SKM-1 treated with dmso at 0.1 percent for 144 hours (cell line): ENCODE measurements around the gene NNT.

ENCODE experiments used
- DNase-seq: peaks from one replicate; lab custom pipeline; 2025; ENCODE audit not compliant: unreplicated experiment; lab: John Stamatoyannopoulos, UW

Gene NNT

GRCh38 chr5:43622074-43622473 lies 19.1 kb downstream of the NNT start:
- no peak for DNase-seq

GRCh38 chr5:43623048-43623680 lies 20.2 kb downstream of the NNT start:
- no peak for DNase-seq

GRCh38 chr5:43627028-43627427 lies 24.0 kb downstream of the NNT start:
- DNase-seq = peak; percentile 46

- peak; percentile 68 for DNase-seq
Measured at GRCh38 chr5:43631182-43631910, 28.4 kb downstream of the NNT start.

GRCh38 chr5:43634621-43635020 lies 31.6 kb downstream of the NNT start:
- DNase-seq = peak; percentile 16

- DNase-seq = no peak
Measured at GRCh38 chr5:43635374-43635773, 32.4 kb downstream of the NNT start.

- DNase-seq = no peak
Measured at GRCh38 chr5:43636076-43636475, 33.1 kb downstream of the NNT start.

GRCh38 chr5:43637416-43637815 lies 34.4 kb downstream of the NNT start:
- no peak for DNase-seq

- DNase-seq = no peak
Measured at GRCh38 chr5:43638107-43638506, 35.1 kb downstream of the NNT start.

- DNase-seq = no peak
Measured at GRCh38 chr5:43638546-43638945, 35.6 kb downstream of the NNT start.

- no peak for DNase-seq
Measured at GRCh38 chr5:43639566-43639965, 36.6 kb downstream of the NNT start.

GRCh38 chr5:43642428-43642827 lies 39.4 kb downstream of the NNT start:
- DNase-seq = no peak

- no peak for DNase-seq
Measured at GRCh38 chr5:43643327-43643726, 40.3 kb downstream of the NNT start.

- no peak for DNase-seq
Measured at GRCh38 chr5:43643750-43644149, 40.8 kb downstream of the NNT start.

GRCh38 chr5:43646992-43647391 lies 44.0 kb downstream of the NNT start:
- DNase-seq = no peak

- no peak for DNase-seq
Measured at GRCh38 chr5:43647789-43648188, 44.8 kb downstream of the NNT start.

- no peak for DNase-seq
Measured at GRCh38 chr5:43648499-43649124, 45.6 kb downstream of the NNT start.

- DNase-seq = no peak
Measured at GRCh38 chr5:43649256-43649655, 46.3 kb downstream of the NNT start.

- DNase-seq = no peak
Measured at GRCh38 chr5:43652537-43653302, 49.7 kb downstream of the NNT start.

- DNase-seq = no peak
Measured at GRCh38 chr5:43658509-43658908, 55.5 kb downstream of the NNT start.

- no peak for DNase-seq
Measured at GRCh38 chr5:43659075-43659474, 56.1 kb downstream of the NNT start.

- DNase-seq = peak; percentile 14
Measured at GRCh38 chr5:43661102-43661501, 58.1 kb downstream of the NNT start.
